Mononuclear cell (primary cell): ENCODE measurements around the gene ACTN3. TPM values are rescaled to one million over a fixed set of nuclear protein-coding genes. Genes with fewer than 3 reads are reported as not detected.

Experiments
- H3K27me3 ChIP-seq: 2 replicates; pipeline ENCODE4 v1.6.0; 2011; ENCODE audit warnings: low read length, control low read depth; ENCODE audit not compliant: insufficient read depth
- H3K4me1 ChIP-seq: 2 replicates; pipeline ENCODE4 v1.5.1; 2011; ENCODE audit warnings: mild to moderate bottlenecking, low read length, control low read depth; ENCODE audit not compliant: insufficient read depth
- H3K4me3 ChIP-seq: 2 replicates; pipeline ENCODE4 v1.5.1; 2011; ENCODE audit warnings: mild to moderate bottlenecking, low read length, moderate library complexity
- H3K9me3 ChIP-seq: 2 replicates; pipeline ENCODE4 v1.5.1; 2011; ENCODE audit warnings: low read depth, mild to moderate bottlenecking, control low read depth, low read length
- total RNA-seq: library from RNA; depleted of rRNA; stranded (reverse); fragments of >200 nt; gene quantifications from one replicate; pipeline ENCODE4 v1.2.3, GENCODE V29; 2012

Gene ACTN3
- total RNA-seq, result not detected

DNA sequence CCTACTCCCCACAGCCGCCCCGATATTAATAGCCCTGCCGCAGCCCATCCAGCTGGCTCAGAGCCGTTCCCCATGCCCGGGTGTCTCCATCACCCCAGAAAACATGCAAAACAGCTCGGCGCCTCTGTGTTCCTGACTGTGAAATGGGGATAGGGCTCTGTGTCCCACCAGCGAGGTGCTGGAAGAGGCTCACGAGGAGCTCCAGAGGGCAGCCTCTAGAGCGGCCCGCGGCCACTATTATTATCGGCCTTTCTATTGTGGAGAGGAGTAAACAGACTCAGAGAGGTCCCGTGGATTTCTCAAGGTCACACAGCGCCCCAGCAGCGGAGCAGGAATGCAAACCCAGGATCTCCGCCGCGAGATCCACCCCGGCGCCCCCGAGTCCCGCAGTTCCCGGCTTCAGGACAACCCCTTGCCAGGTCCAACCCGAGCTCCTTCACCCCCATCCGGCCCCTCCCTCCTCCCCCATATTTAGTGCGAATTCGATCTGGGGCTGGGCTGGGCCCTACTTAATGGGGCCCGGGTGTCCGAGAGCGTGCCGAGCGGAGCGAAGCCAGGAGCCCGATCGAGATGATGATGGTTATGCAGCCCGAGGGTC, at the start of gene ACTN3:
Gene ACTN3 (plus strand): TSS at position 536 of the 598 bp plus-strand sequence. CDS start 35 bp downstream, at position 571.
- H3K4me1 ChIP-seq, result peaks cover 35% of the 10 kb centered on the region
- no peaks in the 10 kb centered on the region for H3K27me3 ChIP-seq
- no peaks in the 10 kb centered on the region for H3K9me3 ChIP-seq
- peak within 1 kb of the TSS; percentile 75 for H3K4me3 ChIP-seq

DNA sequence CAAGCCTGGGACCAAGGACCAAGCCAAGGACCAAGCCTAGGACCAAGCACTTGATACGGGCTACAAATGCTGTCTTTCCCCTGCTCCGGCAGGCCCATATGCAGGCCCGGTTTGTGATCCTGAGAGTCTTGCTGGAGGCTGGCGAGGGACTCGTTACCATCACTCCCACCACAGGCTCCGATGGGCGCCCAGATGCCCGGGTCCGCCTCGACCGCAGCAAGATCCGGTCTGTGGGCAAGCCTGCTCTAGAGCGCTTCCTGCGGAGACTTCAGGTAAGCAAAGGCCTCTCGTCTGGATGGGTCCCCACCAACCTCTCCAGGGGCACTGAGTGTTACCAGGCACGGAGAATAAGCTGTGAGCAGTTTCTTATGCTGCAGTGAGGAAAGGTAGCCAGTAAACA, 49.5 kb upstream of the ACTN3 start:
- Histone ChIP-seq H3K9me3 (no peaks in the 10 kb centered on the region), H3K27me3 (no peaks in the 10 kb centered on the region), H3K4me3 (no peak overlapping the region), H3K4me1 (no peaks in the 10 kb centered on the region)

DNA sequence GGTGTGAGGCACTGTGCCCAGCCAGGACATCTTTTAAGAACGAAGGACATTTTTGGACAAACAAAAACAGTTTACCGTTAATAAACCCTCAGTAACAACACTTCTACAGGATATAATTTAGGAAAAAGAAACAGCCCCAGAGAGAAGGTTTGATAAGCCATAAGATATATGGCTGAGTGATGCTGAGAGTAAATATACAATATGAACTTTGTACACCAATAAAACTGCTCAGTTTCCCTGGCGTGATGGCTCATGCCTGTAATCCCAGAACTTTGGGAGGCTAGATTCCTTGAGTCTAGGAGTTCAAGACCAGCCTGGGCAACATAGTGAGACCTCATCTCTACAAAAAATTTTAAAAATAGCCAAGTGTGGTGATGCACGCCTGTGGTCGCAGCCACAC, 48.2 kb upstream of the ACTN3 start:
- Histone ChIP-seq H3K4me3 (no peak overlapping the region), H3K4me1 (no peaks in the 10 kb centered on the region), H3K9me3 (no peaks in the 10 kb centered on the region), H3K27me3 (no peaks in the 10 kb centered on the region)

- Histone ChIP-seq H3K4me1 (peaks cover 5% of the 10 kb centered on the region), H3K9me3 (no peaks in the 10 kb centered on the region), H3K4me3 (no peak overlapping the region), H3K27me3 (no peaks in the 10 kb centered on the region)
Observed at GRCh38 chr11:66505276-66505816, 41.4 kb upstream of the ACTN3 start.

GRCh38 chr11:66509131-66509561, 37.6 kb upstream of the ACTN3 start:
- peaks cover 15% of the 10 kb centered on the region for H3K4me1 ChIP-seq
- no peaks in the 10 kb centered on the region for H3K9me3 ChIP-seq
- H3K27me3 ChIP-seq, result no peaks in the 10 kb centered on the region
- no peak overlapping the region for H3K4me3 ChIP-seq

DNA sequence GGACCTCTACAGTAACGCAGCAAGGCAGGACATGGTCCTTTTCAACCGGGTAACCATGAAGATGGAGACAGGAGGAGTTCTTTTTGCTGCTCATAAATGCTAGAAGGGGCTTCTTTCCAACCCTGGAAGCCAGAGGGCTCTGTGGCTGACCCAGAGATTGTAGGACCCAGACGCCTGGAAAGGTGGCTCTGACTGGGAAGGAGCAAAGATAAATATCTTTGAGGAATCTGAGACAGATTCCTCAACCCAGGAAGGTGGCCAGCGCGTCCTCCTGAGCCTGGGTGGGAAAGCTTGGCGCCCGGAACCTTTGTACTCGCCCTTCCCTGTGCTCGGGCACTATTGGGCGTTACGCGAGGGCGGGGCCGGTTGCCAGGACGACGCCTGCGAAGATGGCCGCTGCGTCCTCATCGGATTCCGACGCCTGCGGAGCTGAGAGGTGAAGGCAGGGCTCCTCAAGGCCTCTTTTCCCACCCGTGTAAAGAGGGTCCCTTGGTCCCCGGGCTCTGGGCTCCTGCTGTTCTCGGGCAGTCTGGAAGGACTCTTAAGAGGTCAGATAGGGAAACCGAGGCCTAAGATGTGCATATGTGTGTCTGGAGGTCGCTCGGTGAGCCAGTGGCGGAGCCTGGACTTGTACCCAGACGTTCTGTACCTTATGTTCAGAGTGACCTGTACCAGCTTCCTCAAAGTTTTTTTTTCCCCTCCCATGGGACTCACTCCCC, 36.3 kb upstream of the ACTN3 start, which contains the start of gene BBS1:
Gene BBS1 (plus strand): TSS at position 365 of the 719 bp plus-strand sequence. CDS start 25 bp downstream, at position 390.
- no peaks in the 10 kb centered on the region for H3K27me3 ChIP-seq
- no peaks in the 10 kb centered on the region for H3K9me3 ChIP-seq
- peak within 1 kb of the TSS; percentile 66 for H3K4me3 ChIP-seq
- peaks cover 15% of the 10 kb centered on the region for H3K4me1 ChIP-seq

- Histone ChIP-seq H3K4me1 (peaks cover 15% of the 10 kb centered on the region), H3K27me3 (no peaks in the 10 kb centered on the region), H3K9me3 (no peaks in the 10 kb centered on the region), H3K4me3 (peak overlapping the region; percentile 66)
Observed at GRCh38 chr11:66510990-66511339, 35.7 kb upstream of the ACTN3 start.

- Histone ChIP-seq H3K27me3 (no peaks in the 10 kb centered on the region), H3K4me1 (no peaks in the 10 kb centered on the region), H3K9me3 (no peaks in the 10 kb centered on the region), H3K4me3 (no peak overlapping the region)
Observed at GRCh38 chr11:66523611-66524010, 23.1 kb upstream of the ACTN3 start.

DNA sequence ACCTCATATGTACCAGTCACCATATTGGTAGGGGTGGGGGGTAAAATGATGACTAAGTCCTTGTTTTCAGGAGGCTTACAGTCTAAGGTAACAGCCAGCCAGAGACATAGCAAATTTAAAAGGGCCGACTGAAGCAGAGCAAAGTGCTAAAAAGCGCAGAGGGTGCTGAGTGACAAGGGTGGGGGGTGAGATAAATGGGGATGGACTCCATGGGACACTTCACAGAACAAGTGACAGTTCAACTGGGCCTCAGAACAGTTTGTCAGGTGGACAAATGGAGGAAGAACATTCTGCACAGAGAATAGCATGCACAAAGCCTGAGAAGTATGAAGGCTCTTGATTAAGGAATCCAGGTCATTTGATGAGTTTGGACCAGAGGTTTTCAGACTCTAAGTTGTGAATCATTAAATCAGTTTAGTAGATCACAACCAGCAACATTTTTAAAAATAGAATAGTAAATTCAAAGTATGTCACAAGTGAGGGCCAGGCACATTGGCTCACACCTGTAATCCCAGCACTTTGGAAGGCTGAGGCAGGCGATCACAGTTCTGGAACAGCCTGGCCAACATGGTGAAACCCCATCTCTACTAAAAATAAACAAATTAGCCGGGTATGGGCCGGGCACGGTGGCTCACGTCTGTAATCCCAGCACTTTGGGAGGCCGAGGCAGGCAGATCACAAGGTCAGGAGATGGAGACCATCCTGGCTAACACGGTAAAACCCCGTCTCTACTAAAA, 22.2 kb upstream of the ACTN3 start:
- H3K27me3 ChIP-seq, result no peaks in the 10 kb centered on the region
- H3K4me3 ChIP-seq, result no peak overlapping the region
- H3K4me1 ChIP-seq, result no peaks in the 10 kb centered on the region
- no peaks in the 10 kb centered on the region for H3K9me3 ChIP-seq

- no peaks in the 10 kb centered on the region for H3K27me3 ChIP-seq
- no peak overlapping the region for H3K4me3 ChIP-seq
- H3K9me3 ChIP-seq, result no peaks in the 10 kb centered on the region
- no peaks in the 10 kb centered on the region for H3K4me1 ChIP-seq
Observed at GRCh38 chr11:66529069-66529468, 17.6 kb upstream of the ACTN3 start.

DNA sequence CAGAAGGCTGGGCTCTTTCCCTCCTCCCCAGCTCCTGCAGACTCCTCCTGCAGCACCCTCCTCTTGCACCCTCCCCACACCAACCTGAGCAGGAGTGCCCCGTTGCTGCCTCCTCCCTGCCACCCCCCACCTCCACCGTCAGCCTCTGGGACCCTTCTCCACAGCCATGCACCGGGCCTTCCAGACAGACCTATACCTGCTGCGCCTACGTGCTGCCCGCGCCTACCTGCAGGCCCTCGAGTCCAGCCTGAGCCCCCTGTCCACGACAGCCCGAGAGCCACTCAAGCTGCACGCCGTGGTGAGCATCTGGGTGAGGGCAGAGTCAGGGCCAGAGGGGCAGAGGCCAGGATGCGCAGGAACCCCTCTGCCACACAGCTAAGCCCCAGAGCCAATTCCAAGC, 17.0 kb upstream of the ACTN3 start:
- no peaks in the 10 kb centered on the region for H3K4me1 ChIP-seq
- H3K9me3 ChIP-seq, result no peaks in the 10 kb centered on the region
- H3K4me3 ChIP-seq, result no peak overlapping the region
- no peaks in the 10 kb centered on the region for H3K27me3 ChIP-seq

DNA sequence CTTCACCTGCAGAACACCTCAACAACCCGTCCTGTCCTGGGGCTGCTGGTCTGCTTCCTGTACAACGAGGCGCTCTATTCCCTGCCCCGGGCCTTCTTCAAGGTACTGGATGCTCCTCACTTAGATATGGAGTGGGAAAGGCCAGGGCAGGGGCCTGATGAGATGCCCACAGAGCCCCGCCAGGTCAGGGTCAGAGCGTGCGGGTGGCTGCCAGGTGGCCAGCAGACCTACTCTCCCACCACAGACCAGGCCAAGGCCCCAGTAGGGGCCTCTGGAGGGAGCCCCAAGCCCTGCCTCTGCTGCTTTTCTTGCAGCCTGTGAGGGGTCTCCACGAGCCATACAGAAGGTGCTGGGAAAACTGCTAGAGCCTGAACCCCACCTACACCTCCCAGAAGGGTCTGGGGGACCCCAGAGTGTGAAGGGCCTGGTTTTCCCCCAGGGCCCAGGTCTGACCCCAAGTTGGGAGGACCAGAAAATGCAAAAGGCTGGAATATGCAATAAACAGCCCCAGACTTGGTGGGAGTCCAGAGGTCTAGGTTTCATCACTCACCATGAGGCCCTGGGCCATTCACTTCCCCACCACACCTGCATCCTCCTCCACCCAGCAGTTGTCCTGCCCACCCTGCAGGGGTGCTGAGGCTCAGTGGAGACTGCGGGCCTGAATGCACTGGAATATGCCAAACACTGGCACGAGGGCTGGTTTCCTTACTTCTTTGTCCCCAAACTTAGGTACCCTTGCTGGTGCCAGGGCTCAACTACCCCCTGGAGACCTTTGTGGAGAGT, 15.6 kb upstream of the ACTN3 start:
- Histone ChIP-seq H3K4me1 (no peaks in the 10 kb centered on the region), H3K4me3 (no peak overlapping the region), H3K9me3 (no peaks in the 10 kb centered on the region), H3K27me3 (no peaks in the 10 kb centered on the region)

DNA sequence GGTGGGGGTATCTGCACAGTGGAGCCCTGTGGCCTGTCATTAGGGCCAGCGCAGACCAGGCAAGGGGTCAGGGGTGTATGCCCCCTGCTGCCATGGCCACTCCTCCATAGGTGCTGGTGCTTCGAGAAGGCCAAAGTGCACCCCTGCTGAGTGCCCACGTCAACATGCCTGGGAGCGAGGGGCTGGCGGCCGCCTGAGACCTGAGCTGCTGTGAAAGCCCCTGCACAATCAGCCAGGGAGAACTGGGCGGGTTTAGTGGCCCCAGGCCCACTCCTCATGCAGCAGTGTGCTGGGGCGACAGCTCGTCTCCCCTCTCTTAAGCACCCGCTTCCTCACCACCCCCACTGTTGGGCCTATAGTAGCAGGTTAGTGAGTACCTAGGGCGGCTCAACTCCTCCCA, 14.9 kb upstream of the ACTN3 start:
- Histone ChIP-seq H3K4me1 (no peaks in the 10 kb centered on the region), H3K27me3 (no peaks in the 10 kb centered on the region), H3K9me3 (no peaks in the 10 kb centered on the region), H3K4me3 (no peak overlapping the region)

DNA sequence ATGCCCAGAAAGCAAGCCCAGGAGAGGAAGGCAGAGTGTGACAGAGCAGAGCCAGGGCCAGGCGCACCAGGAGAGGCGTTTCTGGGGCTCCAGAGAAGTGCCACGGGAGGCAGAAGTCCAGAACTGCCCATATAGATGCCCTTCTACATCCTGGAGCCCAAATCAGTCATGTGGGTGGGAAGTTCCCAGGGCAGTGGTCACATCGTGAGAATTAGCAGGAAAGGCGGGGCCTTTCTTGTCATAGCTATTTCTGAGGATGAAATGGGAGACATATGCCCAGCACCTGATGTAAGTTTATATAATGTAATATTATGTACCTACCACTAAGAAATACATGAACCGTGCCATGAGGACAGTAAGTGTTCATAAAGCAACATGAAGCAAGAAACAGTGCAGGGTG, 13.9 kb upstream of the ACTN3 start:
- no peak overlapping the region for H3K4me3 ChIP-seq
- no peaks in the 10 kb centered on the region for H3K9me3 ChIP-seq
- no peaks in the 10 kb centered on the region for H3K27me3 ChIP-seq
- no peaks in the 10 kb centered on the region for H3K4me1 ChIP-seq
